KMS-11 (cell line): ENCODE measurements around the gene MND1.
"Not testable (repeated sequence)": the region's sequence is repeated elsewhere in the genome, so short reads cannot be mapped to it uniquely, and the experiment has no call there.

Experiments used
- H2AFZ ChIP-seq: fragments of 200-600 bp; sonication (generic); 2 replicates; pipeline ENCODE4 v1.6.1; 2016; ENCODE audit warnings: antibody characterized with exemption, mixed run types, low read depth
- H3K27ac ChIP-seq: fragments of 200-600 bp; sonication (generic); 2 replicates; pipeline ENCODE4 v1.6.1; 2016; ENCODE audit warnings: mild to moderate bottlenecking, mixed run types
- H3K27me3 ChIP-seq: fragments of 200-600 bp; sonication (generic); 2 replicates; pipeline ENCODE4 v1.6.1; 2017; ENCODE audit warnings: mild to moderate bottlenecking, low read depth, mixed run types, moderate library complexity; ENCODE audit not compliant: insufficient read depth
- H3K36me3 ChIP-seq: fragments of 200-600 bp; sonication (generic); 2 replicates; pipeline ENCODE4 v1.6.1; 2017; ENCODE audit warnings: mild to moderate bottlenecking, mixed run types; ENCODE audit not compliant: insufficient read depth
- H3K4me1 ChIP-seq: fragments of 200-600 bp; sonication (generic); 2 replicates; pipeline ENCODE4 v1.6.1; 2016; ENCODE audit warnings: mild to moderate bottlenecking, low read depth, mixed run types; ENCODE audit not compliant: poor library complexity, severe bottlenecking
- H3K4me2 ChIP-seq: fragments of 200-600 bp; sonication (generic); 2 replicates; pipeline ENCODE4 v1.7.0; 2016; ENCODE audit warnings: mild to moderate bottlenecking, mixed run types
- H3K4me3 ChIP-seq: fragments of 200-600 bp; sonication (generic); IDR thresholded peaks from 2 replicates; pipeline ENCODE4 v1.6.1; 2017; ENCODE audit warnings: low read depth, low read length, mixed read lengths; ENCODE audit not compliant: insufficient read depth
- H3K79me2 ChIP-seq: fragments of 200-600 bp; sonication (generic); 2 replicates; pipeline ENCODE4 v1.6.1; 2016; ENCODE audit warnings: low read depth, mixed run types; ENCODE audit not compliant: insufficient read depth
- H3K9ac ChIP-seq: fragments of 200-600 bp; sonication (generic); 2 replicates; pipeline ENCODE4 v1.6.1; 2016; ENCODE audit warnings: mild to moderate bottlenecking, mixed run types
- H4K20me1 ChIP-seq: fragments of 200-600 bp; sonication (generic); 2 replicates; pipeline ENCODE4 v1.6.1; 2016; ENCODE audit warnings: mild to moderate bottlenecking, mixed run types; ENCODE audit not compliant: insufficient read depth
- CTCF ChIP-seq: fragments of 200-600 bp; sonication (generic); conservative IDR thresholded peaks from 2 replicates; pipeline ENCODE4 v1.6.1; 2017; ENCODE audit warnings: low read depth, mild to moderate bottlenecking, antibody characterized with exemption, low read length, moderate library complexity, mixed read lengths

MND1 gene

DNA sequence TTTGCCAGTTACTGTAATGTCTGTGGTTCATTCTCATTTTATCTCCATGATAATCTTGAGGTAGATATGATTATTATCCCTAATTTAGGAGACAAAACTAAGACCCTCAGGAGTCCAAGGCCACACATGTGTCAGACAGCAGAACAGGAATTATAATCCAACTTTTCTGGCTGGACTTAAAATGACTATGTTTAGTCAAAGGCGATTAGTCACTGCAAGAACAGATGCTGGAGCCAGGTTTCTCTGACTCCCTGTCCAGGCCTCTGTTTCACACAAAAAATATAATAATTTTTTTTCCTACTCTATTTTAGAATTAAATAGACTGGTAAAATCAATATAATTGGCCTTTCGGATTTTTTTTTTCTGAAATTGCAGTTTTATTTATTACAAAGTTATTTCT is 64.9 kb downstream of the MND1 start:
- Histone ChIP-seq H3K27me3 (no peaks in the 10 kb centered on the region), H3K9ac (no peak overlapping the region), H3K4me1 (no peaks in the 10 kb centered on the region), H3K4me2 (no peak overlapping the region), H3K27ac (no peak overlapping the region), H3K79me2 (no peaks in the 10 kb centered on the region), H3K36me3 (no peaks in the 10 kb centered on the region), H3K4me3 (no peak overlapping the region), H4K20me1 (no peaks in the 10 kb centered on the region), H2AFZ (no peak overlapping the region)
- TF ChIP-seq CTCF = no peak

- Histone ChIP-seq H4K20me1 (no peaks in the 10 kb centered on the region), H3K4me2 (no peak overlapping the region), H3K79me2 (no peaks in the 10 kb centered on the region), H2AFZ (no peak overlapping the region), H3K27me3 (no peaks in the 10 kb centered on the region), H3K9ac (no peak overlapping the region), H3K4me3 (no peak overlapping the region), H3K27ac (no peak overlapping the region), H3K36me3 (no peaks in the 10 kb centered on the region), H3K4me1 (no peaks in the 10 kb centered on the region)
- TF ChIP-seq CTCF = no peak
These were observed 65.5 kb downstream of the MND1 start for GRCh38 chr4:153409924-153410501.

DNA sequence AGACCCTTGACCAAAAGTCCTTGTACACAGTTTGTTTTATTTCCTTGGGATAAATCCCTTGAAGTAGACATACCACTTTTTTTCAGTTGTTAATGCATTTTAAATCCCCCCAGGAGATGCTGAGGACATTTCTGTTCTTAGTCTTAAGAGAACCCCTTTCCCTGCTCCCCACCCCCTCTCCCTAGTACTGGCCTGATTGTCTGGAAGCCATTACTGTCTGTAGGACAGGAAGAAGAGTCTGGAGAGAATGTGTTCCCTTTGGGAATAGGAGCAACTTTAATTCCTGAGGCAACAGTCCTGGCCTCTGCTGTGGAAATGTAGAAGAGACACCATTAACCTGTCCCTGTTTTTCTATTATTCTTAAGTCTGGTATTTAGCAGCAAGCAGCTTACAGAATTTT is 69.4 kb downstream of the MND1 start:
- H3K36me3 ChIP-seq = no peaks in the 10 kb centered on the region
- no peak overlapping the region for H3K27ac ChIP-seq
- H3K4me3 ChIP-seq = no peak overlapping the region
- H4K20me1 ChIP-seq = no peaks in the 10 kb centered on the region
- H3K9ac ChIP-seq = no peak overlapping the region
- H3K79me2 ChIP-seq = no peaks in the 10 kb centered on the region
- no peak overlapping the region for H3K4me2 ChIP-seq
- H3K27me3 ChIP-seq = no peaks in the 10 kb centered on the region
- H3K4me1 ChIP-seq = no peaks in the 10 kb centered on the region
- no peak for TF ChIP-seq CTCF
- H2AFZ ChIP-seq = no peak overlapping the region

- H2AFZ ChIP-seq, H3K4me2 ChIP-seq, H3K79me2 ChIP-seq, H3K4me3 ChIP-seq, H4K20me1 ChIP-seq, H3K4me1 ChIP-seq, H3K27ac ChIP-seq, H3K27me3 ChIP-seq, H3K9ac ChIP-seq, H3K36me3 ChIP-seq: not testable (repeated sequence)
These were observed 72.0 kb downstream of the MND1 start for GRCh38 chr4:153416456-153416855.

DNA sequence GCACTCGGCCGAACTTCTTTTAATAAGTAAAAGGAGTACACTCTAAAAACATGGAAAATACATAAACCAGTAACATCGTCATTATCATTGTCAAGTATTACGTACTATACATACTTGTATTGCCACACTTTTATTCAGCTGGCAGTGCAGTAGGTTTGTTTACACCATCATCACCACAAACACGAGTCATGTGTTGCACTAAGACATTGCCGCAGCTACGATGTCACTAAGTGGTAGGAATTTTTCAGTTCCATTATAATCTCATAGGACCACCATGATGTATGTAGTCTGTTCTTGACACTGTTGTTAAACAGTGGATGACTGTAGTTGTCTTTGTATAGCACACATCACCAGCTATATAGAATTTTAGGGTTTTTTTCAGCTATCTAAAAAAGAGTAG is 73.6 kb downstream of the MND1 start:
- Histone ChIP-seq H3K4me2 (no peak overlapping the region), H4K20me1 (no peaks in the 10 kb centered on the region), H3K79me2 (no peaks in the 10 kb centered on the region), H3K4me1 (peaks cover 10% of the 10 kb centered on the region), H3K4me3 (no peak overlapping the region), H3K36me3 (no peaks in the 10 kb centered on the region), H3K27ac (no peak overlapping the region), H3K27me3 (no peaks in the 10 kb centered on the region), H2AFZ (no peak overlapping the region), H3K9ac (no peak overlapping the region)
- no peak for TF ChIP-seq CTCF
